ENCODE measurements around the gene TMEM69.

TMEM69 gene

DNA sequence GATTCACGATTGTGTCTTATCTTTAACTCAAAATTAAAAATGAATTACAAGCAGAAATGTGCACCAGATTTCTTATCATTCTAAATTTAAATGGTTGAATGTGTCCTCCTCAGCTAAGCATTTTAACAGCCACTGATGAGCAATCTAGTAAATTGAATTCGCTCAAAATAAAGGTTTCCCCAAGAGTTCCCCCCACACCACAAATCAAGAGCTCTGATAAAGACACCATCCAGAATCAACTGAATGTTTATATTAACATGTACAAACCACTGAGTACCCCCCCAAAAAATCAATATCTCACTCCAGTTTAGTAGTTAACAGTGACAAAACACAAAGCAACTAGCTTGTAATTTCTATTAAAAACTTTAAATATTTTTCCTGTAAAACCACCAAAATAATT is 3.6 kb upstream of the TMEM69 start (continued):
- no peak for TF ChIP-seq WT1 (tag by site-specific recombination; IDR thresholded peaks at IDR 0.05)
- TF ChIP-seq SCRT1 (tag by site-specific recombination; IDR thresholded peaks at IDR 0.05; ENCODE audit: borderline replicate concordance), result no peak
- TF ChIP-seq, protein P1, sequence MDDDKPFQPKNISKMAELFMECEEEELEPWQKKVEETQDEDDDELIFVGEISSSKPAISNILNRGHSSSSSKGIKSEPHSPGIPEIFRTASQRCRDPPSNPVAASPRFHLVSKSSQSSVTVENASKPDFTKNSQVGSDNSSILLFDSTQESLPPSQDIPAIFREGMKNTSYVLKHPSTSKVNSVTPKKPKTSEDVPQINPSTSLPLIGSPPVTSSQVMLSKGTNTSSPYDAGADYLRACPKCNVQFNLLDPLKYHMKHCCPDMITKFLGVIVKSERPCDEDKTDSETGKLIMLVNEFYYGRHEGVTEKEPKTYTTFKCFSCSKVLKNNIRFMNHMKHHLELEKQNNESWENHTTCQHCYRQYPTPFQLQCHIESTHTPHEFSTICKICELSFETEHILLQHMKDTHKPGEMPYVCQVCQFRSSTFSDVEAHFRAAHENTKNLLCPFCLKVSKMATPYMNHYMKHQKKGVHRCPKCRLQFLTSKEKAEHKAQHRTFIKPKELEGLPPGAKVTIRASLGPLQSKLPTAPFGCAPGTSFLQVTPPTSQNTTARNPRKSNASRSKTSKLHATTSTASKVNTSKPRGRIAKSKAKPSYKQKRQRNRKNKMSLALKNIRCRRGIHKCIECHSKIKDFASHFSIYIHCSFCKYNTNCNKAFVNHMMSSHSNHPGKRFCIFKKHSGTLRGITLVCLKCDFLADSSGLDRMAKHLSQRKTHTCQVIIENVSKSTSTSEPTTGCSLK (tag by site-specific recombination; IDR thresholded peaks at IDR 0.05), result no peak
- TF ChIP-seq ZNF391 (tag by site-specific recombination; IDR thresholded peaks at IDR 0.05; ENCODE audit: borderline replicate concordance, low read depth), result no peak
- no peak for TF ChIP-seq ZSCAN30 (tag by site-specific recombination; IDR thresholded peaks at IDR 0.05)
- peak; percentile 85; the same call in 1 of the 2 replicates for TF ChIP-seq ZNF843 (tag by site-specific recombination; IDR thresholded peaks at IDR 0.05)
- TF ChIP-seq ZNF830 (tag by site-specific recombination; IDR thresholded peaks at IDR 0.05; ENCODE audit: low read depth), result no peak
- no peak for TF ChIP-seq ZNF585B (tag by site-specific recombination; IDR thresholded peaks at IDR 0.05)
- TF ChIP-seq ZNF596 (tag by site-specific recombination; IDR thresholded peaks at IDR 0.05), result no peak
- no peak for TF ChIP-seq ZNF664 (tag by site-specific recombination; IDR thresholded peaks at IDR 0.05)

DNA sequence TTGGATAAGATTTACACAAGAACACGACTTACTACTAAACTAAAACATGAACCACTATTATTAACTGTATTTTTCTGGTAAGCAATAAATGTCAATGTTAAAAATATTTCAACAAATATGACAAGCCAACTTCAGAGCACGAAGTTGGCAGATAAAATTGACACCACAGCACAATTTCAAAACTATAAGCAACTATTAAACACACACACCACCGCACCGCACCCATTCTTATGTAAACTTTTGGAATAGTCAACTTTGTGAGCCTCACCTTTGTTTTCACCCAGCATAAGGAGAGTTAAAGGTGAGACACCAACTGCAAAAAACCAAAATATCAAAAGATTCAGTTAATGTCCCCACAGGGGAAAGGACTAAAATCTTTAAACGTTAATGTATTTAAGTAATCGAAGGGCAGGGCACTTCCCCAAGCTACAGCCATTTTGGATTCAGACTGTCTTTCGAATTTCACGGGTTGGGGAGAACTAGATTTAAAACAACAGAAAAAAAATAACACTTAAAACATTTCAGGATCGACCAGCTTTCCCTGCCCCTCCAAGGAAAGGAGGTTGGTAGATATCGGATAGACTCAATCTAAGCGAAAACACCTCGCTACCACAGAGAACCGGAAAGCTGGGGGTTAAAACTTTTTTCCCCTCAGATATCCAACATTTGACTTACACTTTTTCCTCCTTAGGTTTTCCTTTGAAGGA is 2.5 kb upstream of the TMEM69 start:
- ChIA-PET CTCF (interaction anchor here (0.7 kb wide), 1 partner anchor 169 kb away, joined by 3 read pairs; no protein-coding TSS in a partner anchor), POLR2A (interaction anchor here (0.8 to 2.6 kb wide), 14 partner anchors 8 to 346 kb away, joined by 3 to 20 read pairs (median 4); partner anchors contain the start of genes MAST2, MUTYH, NASP and PRDX1)
- H3K36me3 ChIP-seq (ENCODE audit: control insufficient read depth in 2 of 2, insufficient read depth in 1 of 2, low read length in 2 of 2), result peaks cover 0 to 9% of the 10 kb centered on the region in 2 experiments; a peak in 1 of 3 replicates
- H3K4me3 ChIP-seq (ENCODE audit: low read depth, low read length), result peak overlapping the region; percentile 94
- peak overlapping the region; percentile 81 for H3K27ac ChIP-seq (ENCODE audit: extremely low read depth, low read depth, low read length)
- H3K9me3 ChIP-seq (ENCODE audit: control insufficient read depth, insufficient read depth, low read depth, low read length), result no peaks in the 10 kb centered on the region
- no peak for TF ChIP-seq ZIC2 (tag by site-specific recombination; IDR thresholded peaks at IDR 0.05)
- peak; percentile 90 for TF ChIP-seq PRDM1 (tag by site-specific recombination; IDR thresholded peaks at IDR 0.05)
- peak; percentile 96 for TF ChIP-seq ZBTB17 (tag by site-specific recombination; IDR thresholded peaks at IDR 0.05)
- peak; percentile 33; the same call in 1 of the 2 replicates for TF ChIP-seq ZNF366 (tag by site-specific recombination; conservative IDR thresholded peaks at IDR 0.05)
- peak; percentile 73; the same call in 1 of the 2 replicates for TF ChIP-seq IKZF3 (tag by site-specific recombination; IDR thresholded peaks at IDR 0.05)
- TF ChIP-seq ZNF394 (tag by site-specific recombination; IDR thresholded peaks at IDR 0.05; ENCODE audit: borderline replicate concordance), result no peak
- peaks cover 20% of the 10 kb centered on the region for H3K4me1 ChIP-seq (ENCODE audit: control insufficient read depth, insufficient read depth, low read length)

DNA sequence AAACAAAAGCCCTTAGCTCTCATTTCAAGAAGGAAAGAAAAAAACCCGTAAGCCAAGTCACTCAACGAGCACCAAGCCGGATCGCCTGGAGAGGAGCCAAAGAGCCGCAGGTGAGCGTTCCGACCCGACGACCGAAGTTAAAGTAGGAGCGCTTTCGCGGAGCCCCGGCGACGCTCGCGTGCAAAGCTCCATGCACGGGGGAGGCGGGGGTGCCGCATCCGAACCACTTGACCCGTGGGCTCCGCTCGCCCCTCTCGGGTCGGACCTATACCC is 2.0 kb upstream of the TMEM69 start:
- POLR2A ChIA-PET, result interaction anchor here (0.8 to 2.6 kb wide), 19 partner anchors 8 to 617 kb away, joined by 3 to 20 read pairs (median 3); partner anchors contain the start of genes MAST2, MUTYH, NASP and PRDX1
- H3K4me1 ChIP-seq (ENCODE audit: control insufficient read depth, insufficient read depth, low read length), result peaks cover 16% of the 10 kb centered on the region
- peaks cover 0 to 13% of the 10 kb centered on the region in 2 experiments; a peak in 1 of 3 replicates for H3K36me3 ChIP-seq (ENCODE audit: control insufficient read depth in 2 of 2, insufficient read depth in 1 of 2, low read length in 2 of 2)
- H3K27ac ChIP-seq (ENCODE audit: extremely low read depth, low read depth, low read length), result peak overlapping the region; percentile 81
- H3K4me3 ChIP-seq (ENCODE audit: low read depth, low read length), result peak overlapping the region; percentile 94
- H3K9me3 ChIP-seq (ENCODE audit: control insufficient read depth, insufficient read depth, low read depth, low read length), result no peaks in the 10 kb centered on the region
- CTCF ChIA-PET, result interaction anchor here (0.7 kb wide), 1 partner anchor 168 kb away, joined by 3 read pairs; no protein-coding TSS in a partner anchor
- no peak for TF ChIP-seq ZNF654 (tag by site-specific recombination; IDR thresholded peaks at IDR 0.05; ENCODE audit: low read depth)
- TF ChIP-seq, protein P2, sequence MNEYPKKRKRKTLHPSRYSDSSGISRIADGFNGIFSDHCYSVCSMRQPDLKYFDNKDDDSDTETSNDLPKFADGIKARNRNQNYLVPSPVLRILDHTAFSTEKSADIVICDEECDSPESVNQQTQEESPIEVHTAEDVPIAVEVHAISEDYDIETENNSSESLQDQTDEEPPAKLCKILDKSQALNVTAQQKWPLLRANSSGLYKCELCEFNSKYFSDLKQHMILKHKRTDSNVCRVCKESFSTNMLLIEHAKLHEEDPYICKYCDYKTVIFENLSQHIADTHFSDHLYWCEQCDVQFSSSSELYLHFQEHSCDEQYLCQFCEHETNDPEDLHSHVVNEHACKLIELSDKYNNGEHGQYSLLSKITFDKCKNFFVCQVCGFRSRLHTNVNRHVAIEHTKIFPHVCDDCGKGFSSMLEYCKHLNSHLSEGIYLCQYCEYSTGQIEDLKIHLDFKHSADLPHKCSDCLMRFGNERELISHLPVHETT (tag by site-specific recombination; IDR thresholded peaks at IDR 0.05), result no peak
- TF ChIP-seq ZNF670 (tag by site-specific recombination; IDR thresholded peaks at IDR 0.05; ENCODE audit: low read depth), result no peak
- TF ChIP-seq ZNF610 (tag by site-specific recombination; IDR thresholded peaks at IDR 0.05; ENCODE audit: borderline replicate concordance), result no peak
- TF ChIP-seq, protein P3, sequence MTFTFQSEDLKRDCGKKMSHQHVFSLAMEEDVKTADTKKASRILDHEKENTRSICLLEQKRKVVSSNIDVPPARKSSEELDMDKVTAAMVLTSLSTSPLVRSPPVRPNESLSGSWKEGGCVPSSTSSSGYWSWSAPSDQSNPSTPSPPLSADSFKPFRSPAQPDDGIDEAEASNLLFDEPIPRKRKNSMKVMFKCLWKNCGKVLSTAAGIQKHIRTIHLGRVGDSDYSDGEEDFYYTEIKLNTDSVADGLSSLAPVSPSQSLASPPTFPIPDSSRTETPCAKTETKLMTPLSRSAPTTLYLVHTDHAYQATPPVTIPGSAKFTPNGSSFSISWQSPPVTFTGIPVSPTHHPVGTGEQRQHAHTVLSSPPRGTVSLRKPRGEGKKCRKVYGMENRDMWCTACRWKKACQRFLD (tag by site-specific recombination; IDR thresholded peaks at IDR 0.05), result no peak
- TF ChIP-seq ZNF585B (tag by site-specific recombination; IDR thresholded peaks at IDR 0.05), result no peak
- no peak for TF ChIP-seq SALL2 (tag by site-specific recombination; IDR thresholded peaks at IDR 0.05; ENCODE audit: borderline replicate concordance)
- TF ChIP-seq, protein P4, sequence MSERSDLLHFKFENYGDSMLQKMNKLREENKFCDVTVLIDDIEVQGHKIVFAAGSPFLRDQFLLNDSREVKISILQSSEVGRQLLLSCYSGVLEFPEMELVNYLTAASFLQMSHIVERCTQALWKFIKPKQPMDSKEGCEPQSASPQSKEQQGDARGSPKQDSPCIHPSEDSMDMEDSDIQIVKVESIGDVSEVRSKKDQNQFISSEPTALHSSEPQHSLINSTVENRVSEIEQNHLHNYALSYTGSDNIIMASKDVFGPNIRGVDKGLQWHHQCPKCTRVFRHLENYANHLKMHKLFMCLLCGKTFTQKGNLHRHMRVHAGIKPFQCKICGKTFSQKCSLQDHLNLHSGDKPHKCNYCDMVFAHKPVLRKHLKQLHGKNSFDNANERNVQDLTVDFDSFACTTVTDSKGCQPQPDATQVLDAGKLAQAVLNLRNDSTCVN (tag by site-specific recombination; optimal IDR thresholded peaks at IDR 0.05), result no peak
- no peak for TF ChIP-seq ZFHX2 (tag by site-specific recombination; conservative IDR thresholded peaks at IDR 0.05)
- TF ChIP-seq ZNF510 (tag by site-specific recombination; IDR thresholded peaks at IDR 0.05; ENCODE audit: insufficient replicate concordance), result no peak
- TF ChIP-seq ZEB2 (tag by site-specific recombination; IDR thresholded peaks at IDR 0.05), result peak; percentile 81
- TF ChIP-seq EGR2 (tag by site-specific recombination; IDR thresholded peaks at IDR 0.05; ENCODE audit: low read depth), result no peak; the same call in 1 of the 2 replicates
